ENCODE measurements around the gene STUB1. TPM values are rescaled to one million over a fixed set of nuclear protein-coding genes. Genes with fewer than 3 reads are reported as not detected.

STUB1 gene
- total and polyA plus RNA-seq, 5 donors: 114 to 126 (median 119) TPM

- peak; percentile 98 to 99 (median 98) for DNase-seq
- no peaks in the 10 kb centered on the region for H3K9me3 ChIP-seq (ENCODE audit: control insufficient read depth, low read length)
- H3K27me3 ChIP-seq (ENCODE audit: control insufficient read depth, insufficient read depth): no peaks in the 10 kb centered on the region
- peak within 1 kb of the TSS; percentile 95 for H3K27ac ChIP-seq (ENCODE audit: low read length)
- WGBS: under 1% methylated on average over 91 of the region's 91 CpGs
- peak within 1 kb of the TSS; percentile 44 for H3K4me3 ChIP-seq (ENCODE audit: low read length)
- H3K4me1 ChIP-seq (ENCODE audit: control insufficient read depth, insufficient read depth, low read length): peaks cover 5% of the 10 kb centered on the region
- intact Hi-C loops (cut with DNase I): no loop called here
- peak; percentile 90 to 91 for ATAC-seq
Measured at GRCh38 chr16:636206-637080, 43.8 kb upstream of the STUB1 start, which contains the start of gene METTL26. METTL26 (minus strand) TSS chr16:636305; CDS start chr16:636290, 15 bp downstream.

DNA sequence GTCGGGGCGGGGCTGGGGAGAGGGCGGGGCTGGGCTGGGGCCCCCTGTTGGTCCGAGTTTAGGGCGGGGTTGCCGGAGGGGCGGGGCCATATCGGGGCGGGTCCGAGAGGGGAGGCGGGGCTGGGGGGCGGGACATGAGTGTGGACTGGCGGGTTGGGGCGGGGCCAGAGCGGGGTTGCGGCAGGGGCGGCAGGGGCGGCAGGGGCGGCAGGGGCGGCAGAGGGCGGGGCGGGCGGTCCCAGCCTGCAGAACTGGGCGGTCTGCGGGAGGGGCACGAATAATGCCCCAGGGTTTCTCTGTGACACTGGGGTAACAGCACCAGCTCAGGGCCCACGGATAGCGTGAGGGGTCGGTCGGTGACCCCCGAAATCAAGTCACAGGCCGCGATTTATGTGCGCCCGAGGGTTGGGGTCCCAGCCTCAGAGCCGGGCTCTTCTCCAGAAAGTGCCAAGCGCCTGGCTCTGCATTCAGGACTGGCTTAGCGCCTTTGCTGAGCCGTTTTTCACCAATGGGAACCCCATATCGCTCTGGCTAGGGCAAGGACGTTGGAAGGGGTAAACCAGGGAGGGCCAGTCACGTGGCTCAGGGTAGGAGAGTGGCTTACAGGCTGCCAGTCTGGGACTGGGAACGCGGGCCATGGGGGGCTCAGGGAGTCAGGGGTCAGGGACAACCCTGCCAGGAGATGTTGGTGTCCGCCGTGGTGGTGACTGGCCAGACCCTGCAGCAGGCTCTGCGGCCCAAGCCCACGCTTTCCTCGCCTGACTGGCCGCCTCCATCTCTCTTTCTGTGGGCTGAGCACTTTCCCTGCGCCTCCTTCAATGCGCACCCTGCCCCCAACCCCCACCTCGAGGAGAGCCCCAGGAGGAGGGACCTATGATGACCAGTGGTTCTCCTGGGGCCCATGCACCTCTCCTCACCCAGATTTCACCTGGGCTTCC is 42.9 kb upstream of the STUB1 start:
- Histone ChIP-seq H3K4me1 (ENCODE audit: control insufficient read depth, insufficient read depth, low read length) (peaks cover 5% of the 10 kb centered on the region), H3K27ac (ENCODE audit: low read length) (peak overlapping the region; percentile 95), H3K27me3 (ENCODE audit: control insufficient read depth, insufficient read depth) (no peaks in the 10 kb centered on the region), H3K4me3 (ENCODE audit: low read length) (peak overlapping the region; percentile 44), H3K9me3 (ENCODE audit: control insufficient read depth, low read length) (no peaks in the 10 kb centered on the region)
- intact Hi-C loops (cut with DNase I): no loop called here
- 17% methylated on average over 53 of the region's 53 CpGs for WGBS
- DNase-seq (peak; percentile 91 to 97 (median 96)), ATAC-seq (peak; percentile 82 to 85)

- no peak for ATAC-seq
- peaks cover 5% of the 10 kb centered on the region for H3K4me1 ChIP-seq (ENCODE audit: control insufficient read depth, insufficient read depth, low read length)
- H3K27ac ChIP-seq (ENCODE audit: low read length): peak overlapping the region; percentile 44
- intact Hi-C loops (cut with DNase I): no loop called here
- no peaks in the 10 kb centered on the region for H3K9me3 ChIP-seq (ENCODE audit: control insufficient read depth, low read length)
- H3K27me3 ChIP-seq (ENCODE audit: control insufficient read depth, insufficient read depth): no peaks in the 10 kb centered on the region
- WGBS: 82% methylated on average over 15 of the region's 15 CpGs
- no peak overlapping the region for H3K4me3 ChIP-seq (ENCODE audit: low read length)
- DNase-seq: peak in 1 of 3 donors; percentile 73
Measured at GRCh38 chr16:638034-638543, 42.1 kb upstream of the STUB1 start.

- intact Hi-C loops (cut with DNase I): no loop called here
- DNase-seq (peak in 1 of 3 donors; percentile 53), ATAC-seq (no peak)
- H3K4me1 ChIP-seq (ENCODE audit: control insufficient read depth, insufficient read depth, low read length): peaks cover 5% of the 10 kb centered on the region
- WGBS: 80% methylated on average over 9 of the region's 9 CpGs
- H3K27ac ChIP-seq (ENCODE audit: low read length): peak overlapping the region; percentile 14
- H3K9me3 ChIP-seq (ENCODE audit: control insufficient read depth, low read length): no peaks in the 10 kb centered on the region
- no peak overlapping the region for H3K4me3 ChIP-seq (ENCODE audit: low read length)
- no peaks in the 10 kb centered on the region for H3K27me3 ChIP-seq (ENCODE audit: control insufficient read depth, insufficient read depth)
Measured at GRCh38 chr16:638836-639235, 41.4 kb upstream of the STUB1 start.

DNA sequence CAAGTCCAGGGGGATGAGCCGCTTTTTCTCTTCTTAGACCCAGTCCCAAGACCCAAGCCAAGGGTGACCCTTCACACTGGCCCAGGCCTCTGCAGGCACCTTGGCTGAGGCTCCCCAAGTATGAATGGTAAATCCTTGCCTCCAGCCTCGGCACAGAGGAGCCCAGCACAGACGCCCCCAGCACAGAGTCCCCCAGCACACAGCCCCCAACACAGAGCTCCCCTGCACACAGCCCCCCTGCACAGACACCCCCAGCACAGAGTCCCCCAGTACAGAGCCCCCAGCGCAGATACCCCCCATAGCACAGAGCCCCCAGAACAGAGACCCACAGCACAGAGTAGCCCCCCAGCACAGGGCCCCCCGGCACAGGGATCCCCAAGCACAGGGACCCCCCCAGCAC is 39.6 kb upstream of the STUB1 start:
- 94% methylated on average over 5 of the region's 5 CpGs for WGBS
- Histone ChIP-seq H3K27me3 (ENCODE audit: control insufficient read depth, insufficient read depth) (no peaks in the 10 kb centered on the region), H3K4me1 (ENCODE audit: control insufficient read depth, insufficient read depth, low read length) (peaks cover 3% of the 10 kb centered on the region), H3K4me3 (ENCODE audit: low read length) (peak overlapping the region; percentile 72), H3K27ac (ENCODE audit: low read length) (no peak overlapping the region), H3K9me3 (ENCODE audit: control insufficient read depth, low read length) (no peaks in the 10 kb centered on the region)
- ATAC-seq (no peak), DNase-seq (no peak)
- intact Hi-C loops (cut with DNase I): no loop called here

- DNase-seq (peak; percentile 89 to 96 (median 96)), ATAC-seq (peak; percentile 67 to 76)
- Histone ChIP-seq H3K4me3 (ENCODE audit: low read length) (peak within 1 kb of the TSS; percentile 72), H3K27ac (ENCODE audit: low read length) (peak within 1 kb of the TSS; percentile 98), H3K27me3 (ENCODE audit: control insufficient read depth, insufficient read depth) (no peaks in the 10 kb centered on the region), H3K4me1 (ENCODE audit: control insufficient read depth, insufficient read depth, low read length) (peaks cover 3% of the 10 kb centered on the region), H3K9me3 (ENCODE audit: control insufficient read depth, low read length) (no peaks in the 10 kb centered on the region)
- intact Hi-C loops (cut with DNase I): no loop called here
- WGBS: 2% methylated on average over 81 of the region's 81 CpGs
Measured at GRCh38 chr16:641326-642188, 38.7 kb upstream of the STUB1 start, which contains the start of gene MCRIP2. MCRIP2 (plus strand) TSS chr16:641828; CDS start chr16:641992, 164 bp downstream.

DNA sequence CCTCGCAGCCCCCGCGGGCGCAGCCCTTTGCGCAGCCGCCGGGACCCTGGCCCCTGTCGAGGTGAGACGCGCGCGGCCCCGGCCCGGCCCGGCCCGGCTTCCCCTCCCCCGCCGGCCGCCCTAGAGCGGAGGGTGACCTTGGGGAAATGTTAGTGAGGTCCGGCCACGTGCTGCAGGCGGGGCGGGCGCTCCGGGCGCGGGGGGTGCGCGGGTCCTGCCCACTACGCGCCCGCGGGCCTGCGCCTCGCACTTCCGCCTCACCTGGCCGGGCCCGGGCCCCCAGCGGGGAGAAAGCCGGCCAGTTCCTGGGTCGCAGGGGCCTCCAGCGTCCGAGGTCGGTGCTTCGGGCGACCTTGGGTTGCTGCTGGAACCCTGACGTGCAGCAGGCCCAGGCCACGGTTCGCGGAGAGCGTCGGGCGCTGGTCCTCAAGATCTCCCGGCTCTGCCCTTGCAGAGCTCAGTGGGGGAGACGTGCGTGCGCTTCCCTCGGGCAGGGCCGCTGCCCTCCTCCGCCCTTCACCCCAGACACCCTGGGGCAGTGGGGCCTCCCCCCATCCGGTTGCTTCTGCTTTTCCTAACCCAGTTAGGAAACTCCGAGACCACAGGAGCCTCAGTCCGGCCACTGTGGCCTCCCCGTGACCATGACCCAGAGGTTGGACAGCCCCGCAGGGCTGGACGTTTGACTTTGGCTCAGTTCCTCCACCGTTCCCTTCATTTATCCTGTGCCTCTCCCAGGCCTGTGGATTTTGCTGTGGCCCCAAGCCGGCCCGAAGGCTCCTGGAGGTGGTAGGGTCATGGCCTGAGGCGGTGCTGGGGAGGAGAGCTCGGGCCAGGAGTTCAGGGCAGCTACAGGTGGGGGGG is 37.8 kb upstream of the STUB1 start:
- Histone ChIP-seq H3K4me3 (ENCODE audit: low read length) (peak overlapping the region; percentile 72), H3K27me3 (ENCODE audit: control insufficient read depth, insufficient read depth) (no peaks in the 10 kb centered on the region), H3K4me1 (ENCODE audit: control insufficient read depth, insufficient read depth, low read length) (peaks cover 2% of the 10 kb centered on the region), H3K9me3 (ENCODE audit: control insufficient read depth, low read length) (no peaks in the 10 kb centered on the region), H3K27ac (ENCODE audit: low read length) (peak overlapping the region; percentile 71)
- DNase-seq (peak in 2 of 3 donors; percentile 83 to 86), ATAC-seq (peak; percentile 11 to 41)
- WGBS: 5% methylated on average over 72 of the region's 72 CpGs
- intact Hi-C loops (cut with DNase I): no loop called here

GRCh38 chr16:643050-643368 is 37.2 kb upstream of the STUB1 start:
- no peak for ATAC-seq

GRCh38 chr16:644556-644955 is 35.7 kb upstream of the STUB1 start:
- Histone ChIP-seq H3K4me3 (ENCODE audit: low read length) (no peak overlapping the region), H3K27me3 (ENCODE audit: control insufficient read depth, insufficient read depth) (no peaks in the 10 kb centered on the region), H3K27ac (ENCODE audit: low read length) (no peak overlapping the region), H3K9me3 (ENCODE audit: control insufficient read depth, low read length) (no peaks in the 10 kb centered on the region), H3K4me1 (ENCODE audit: control insufficient read depth, insufficient read depth, low read length) (peaks cover 3% of the 10 kb centered on the region)
- intact Hi-C loops (cut with DNase I): no loop called here
- ATAC-seq (no peak), DNase-seq (no peak)
- WGBS: 86% methylated on average over 12 of the region's 12 CpGs

More at GRCh38 chr16:643050-643368, 37.2 kb upstream of the STUB1 start:
- Histone ChIP-seq H3K4me1 (ENCODE audit: control insufficient read depth, insufficient read depth, low read length) (peaks cover 1% of the 10 kb centered on the region), H3K27ac (ENCODE audit: low read length) (peak overlapping the region; percentile 71), H3K27me3 (ENCODE audit: control insufficient read depth, insufficient read depth) (no peaks in the 10 kb centered on the region), H3K9me3 (ENCODE audit: control insufficient read depth, low read length) (no peaks in the 10 kb centered on the region), H3K4me3 (ENCODE audit: low read length) (peak overlapping the region; percentile 72)
- 86% methylated on average over 13 of the region's 13 CpGs for WGBS
- intact Hi-C loops (cut with DNase I): no loop called here
- no peak for DNase-seq
